ENCODE results near the gene PLCXD3.

The PLCXD3 gene

DNA sequence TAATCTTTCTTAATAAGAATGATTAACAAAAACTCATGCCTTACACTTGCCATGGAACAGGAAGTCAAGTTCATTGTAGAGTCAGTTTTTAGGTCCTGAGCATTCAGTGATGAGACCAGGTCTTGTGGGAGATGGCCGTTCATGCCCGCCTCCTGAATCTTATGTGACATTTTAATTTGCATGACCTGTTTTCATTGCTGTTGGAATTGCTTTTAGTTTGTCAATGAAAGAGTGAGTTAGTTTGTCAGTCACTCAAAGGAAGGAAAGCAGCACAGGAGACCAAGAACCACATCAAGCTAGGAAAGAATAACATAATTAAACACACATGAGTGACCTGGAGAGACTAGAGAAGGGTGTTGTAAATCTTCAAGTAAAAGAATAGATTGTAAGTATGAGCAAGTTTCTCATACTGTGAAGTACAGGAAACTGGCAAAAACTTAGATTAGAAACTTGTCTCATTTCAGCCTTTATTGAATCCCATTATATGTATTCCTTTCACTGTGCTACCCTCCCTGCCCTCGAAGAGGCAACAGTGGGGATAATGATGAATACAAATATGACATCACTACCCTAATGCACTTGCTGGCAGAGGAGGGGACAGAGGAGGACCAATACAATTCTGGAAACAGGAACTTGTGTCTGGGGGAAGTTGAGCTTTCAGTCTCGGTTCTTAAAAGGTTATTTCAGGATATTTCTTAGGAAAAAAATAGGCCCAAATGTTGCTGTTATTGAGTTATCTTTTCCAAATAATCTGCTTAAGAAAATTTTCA, 232.7 kb downstream of the PLCXD3 start:
- peak; percentile 33 for DNase-seq

DNA sequence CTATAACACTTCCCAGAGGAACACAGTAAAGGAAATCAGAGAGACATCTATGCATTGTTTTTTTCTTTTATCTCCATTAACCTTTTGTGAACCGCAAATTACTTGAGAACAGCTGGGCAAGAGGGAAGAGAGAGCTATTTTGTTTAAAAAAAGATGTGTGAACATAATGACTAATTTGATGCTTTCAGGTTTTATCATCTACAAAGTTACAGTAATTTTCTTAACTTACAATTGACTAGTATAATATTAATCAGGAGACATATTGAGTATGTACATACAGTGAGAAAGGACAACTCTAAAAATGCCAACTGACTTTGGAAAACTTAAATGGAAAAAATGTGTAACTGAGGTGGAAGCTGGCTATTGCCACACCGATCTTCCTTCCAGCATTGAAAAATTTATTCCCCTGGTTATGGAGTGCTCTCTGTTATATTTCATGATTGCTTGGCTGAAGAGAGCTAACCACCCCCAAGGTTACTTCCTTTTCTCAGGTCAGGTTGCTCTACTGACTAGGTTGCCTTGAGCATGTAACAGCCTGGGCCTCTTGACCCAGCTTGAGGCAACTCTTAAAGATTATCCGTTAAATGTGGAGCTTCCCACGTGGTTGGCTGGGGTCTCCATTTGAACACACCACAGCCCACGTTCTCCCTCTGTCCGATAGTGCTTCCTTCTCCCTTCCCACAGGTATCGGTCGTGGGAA, 234.4 kb downstream of the PLCXD3 start:
- no peak for DNase-seq

DNA sequence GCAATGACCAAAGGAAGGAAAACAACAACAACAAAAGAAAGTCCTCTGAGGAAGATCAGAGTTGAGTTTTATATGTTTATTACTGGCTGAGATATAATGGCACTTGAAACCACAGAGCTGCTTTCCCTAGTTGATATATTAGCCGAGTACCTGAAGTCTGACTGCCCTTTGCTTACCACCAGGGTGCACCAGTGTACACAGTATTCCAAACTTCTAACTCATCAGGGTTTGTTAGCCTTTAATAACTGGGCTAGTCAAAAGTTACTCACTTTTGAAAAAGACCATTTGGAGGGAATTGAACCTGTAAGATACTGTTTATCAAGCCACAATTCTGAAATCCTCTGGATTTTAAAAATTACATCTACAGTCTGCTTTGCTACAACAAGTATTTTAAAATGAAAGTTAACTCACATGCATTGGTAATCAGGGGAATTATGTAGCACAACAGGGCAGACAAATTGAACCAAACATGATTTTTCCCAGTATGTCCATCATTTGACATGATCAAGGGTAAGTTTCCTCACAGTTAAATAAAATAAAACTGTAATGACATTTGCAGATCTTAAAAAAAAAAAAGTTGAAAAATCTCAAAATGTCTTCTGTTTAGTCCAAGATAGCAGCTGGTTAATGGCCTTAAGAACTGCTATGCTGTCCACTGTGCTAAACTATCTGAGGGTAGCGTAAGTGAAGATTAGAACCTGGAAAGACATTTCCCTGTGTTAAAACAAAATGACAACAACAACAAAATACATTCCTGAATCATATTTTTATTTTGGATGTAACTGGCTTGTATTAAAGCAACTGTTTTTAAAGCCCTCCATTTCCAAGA, 239.8 kb downstream of the PLCXD3 start:
- peak; percentile 35 for DNase-seq

DNA sequence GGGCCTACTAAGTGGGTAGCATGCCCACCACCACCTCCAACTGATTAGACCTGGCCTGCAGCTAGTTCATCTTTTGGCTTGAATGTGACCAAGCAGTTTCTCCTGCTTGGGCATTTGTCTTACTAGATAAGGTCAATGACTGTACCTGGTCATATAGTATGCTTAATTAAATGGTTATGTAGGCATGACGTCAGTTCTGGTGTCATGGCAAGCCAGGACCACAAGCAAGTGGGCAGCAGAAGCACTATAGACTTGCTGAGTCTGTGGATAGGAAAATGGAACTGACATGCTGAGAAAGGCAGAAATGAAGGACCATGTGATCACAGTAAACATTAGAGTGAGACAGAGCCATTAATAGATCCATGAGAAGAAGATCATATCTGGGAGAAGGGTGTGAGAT, 241.5 kb downstream of the PLCXD3 start:
- no peak for DNase-seq

DNA sequence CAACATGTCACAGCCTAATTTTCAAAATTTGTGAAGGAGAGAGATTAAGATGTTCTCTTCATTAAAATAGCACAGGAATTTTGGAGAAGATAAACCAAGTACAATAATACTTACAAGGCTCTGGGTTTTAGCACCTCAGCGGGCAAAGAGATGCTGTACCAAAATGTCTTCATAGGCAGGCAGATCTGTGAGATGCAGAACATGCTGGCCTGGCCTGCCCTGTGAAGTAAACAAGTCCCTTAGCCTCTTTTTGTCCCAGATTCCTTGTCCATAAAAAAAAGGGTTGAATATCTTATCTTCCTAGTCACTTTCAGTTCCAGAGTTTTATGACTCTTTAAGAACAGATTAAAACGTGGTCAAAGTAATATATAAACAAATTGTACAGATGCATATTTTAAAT, 244.0 kb downstream of the PLCXD3 start:
- DNase-seq, result no peak

GRCh38 chr5:41264019-41264418, 246.4 kb downstream of the PLCXD3 start:
- no peak for DNase-seq

- DNase-seq, result no peak
Observed at GRCh38 chr5:41263335-41263734, 247.1 kb downstream of the PLCXD3 start.
